GM23248 (cell line): ENCODE results near the gene C3.

Experiments
- EZH2 ChIP-seq: fragments of 200-600 bp; sonication (generic); IDR thresholded peaks from 2 replicates; pipeline ENCODE4 v1.6.1; 2018; ENCODE audit warnings: antibody characterized with exemption, mild to moderate bottlenecking; ENCODE audit not compliant: insufficient read depth, poor library complexity, severe bottlenecking
- EZH2phosphoT487 ChIP-seq: fragments of 200-600 bp; sonication (generic); IDR thresholded peaks from 2 replicates; pipeline ENCODE4 v1.6.1; 2018; ENCODE audit warnings: antibody characterized with exemption, moderate library complexity, mild to moderate bottlenecking, low read depth; ENCODE audit not compliant: insufficient read depth

DNA sequence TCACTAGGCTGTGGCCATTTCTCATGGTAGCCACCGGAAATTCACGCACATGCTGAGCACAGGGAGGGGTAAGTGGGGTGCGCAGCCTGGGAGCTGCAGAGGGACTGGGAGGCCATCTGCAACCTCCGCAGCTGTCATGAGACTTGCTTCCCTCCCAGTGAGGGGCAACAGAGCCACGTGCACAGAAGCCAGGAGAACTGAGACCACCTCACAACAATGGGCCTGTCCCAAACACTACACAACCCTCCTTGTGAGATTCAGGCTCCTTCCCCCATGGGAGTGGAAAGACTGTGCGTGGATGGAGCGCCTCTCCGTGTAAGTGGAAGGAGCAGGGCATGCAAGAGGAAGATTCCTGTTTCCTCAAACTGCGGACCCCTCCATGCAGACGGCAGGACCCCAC lies 8.8 kb downstream of the C3 start:
- no peak for TF ChIP-seq EZH2phosphoT487
- TF ChIP-seq EZH2, result no peak
